HepG2 (cell line): ENCODE results near the gene BLVRB. TPM values are rescaled to one million over a fixed set of nuclear protein-coding genes. Genes with fewer than 3 reads are reported as not detected.
A peak's percentile ranks its signal among the peaks of the same experiment; 100 is the strongest.

ENCODE experiments used
- CAMTA2 ChIP-seq: sonication (generic); formaldehyde crosslinking; IDR thresholded peaks from 2 replicates; pipeline ENCODE4 v1.4.0; 2020; ENCODE audit warnings: mild to moderate bottlenecking, missing genetic modification reagents, borderline replicate concordance
- GABPB1 ChIP-seq: IDR thresholded peaks from 2 replicates; pipeline ENCODE4 v1.6.1; 2016; ENCODE audit warnings: mild to moderate bottlenecking, missing genetic modification reagents, moderate library complexity, missing compliant biosample characterization
- GATAD1 ChIP-seq: IDR thresholded peaks from 2 replicates; pipeline ENCODE4 v1.6.1; 2016; ENCODE audit warnings: missing genetic modification reagents, missing compliant biosample characterization
- GTF3A ChIP-seq: sonication (generic); formaldehyde crosslinking; conservative IDR thresholded peaks from 2 replicates; pipeline ENCODE4 v1.4.0; 2020; ENCODE audit warnings: mild to moderate bottlenecking, missing genetic modification reagents
- MBNL3 ChIP-seq: fragments of 250-450 bp; sonication (Bioruptor Pico); conservative IDR thresholded peaks from 2 replicates; pipeline ENCODE4 v1.8.0; 2022; ENCODE audit warnings: mild to moderate bottlenecking, inconsistent platforms
- MIXL1 ChIP-seq: IDR thresholded peaks from 2 replicates; pipeline ENCODE4 v1.6.1; 2016
- NBN ChIP-seq: fragments of 450-650 bp; conservative IDR thresholded peaks from 2 replicates; pipeline ENCODE4 v1.6.1; 2017
- NFYB ChIP-seq: sonication (generic); formaldehyde crosslinking; IDR thresholded peaks from 2 replicates; pipeline ENCODE4 v1.4.0; 2020; ENCODE audit warnings: missing genetic modification reagents
- SMARCC2 ChIP-seq: fragments of 450-650 bp; IDR thresholded peaks from 2 replicates; pipeline ENCODE4 v1.6.1; 2017; ENCODE audit warnings: antibody characterized with exemption, mild to moderate bottlenecking
- SRSF4 ChIP-seq: fragments of 200-400 bp; formaldehyde crosslinking; IDR thresholded peaks from one replicate; pipeline ENCODE4 v1.6.1; 2018; ENCODE audit warnings: mild to moderate bottlenecking, low read depth, low read length, moderate library complexity; ENCODE audit not compliant: poor library complexity, severe bottlenecking
- ZBTB42 ChIP-seq: sonication (generic); formaldehyde crosslinking; IDR thresholded peaks from 2 replicates; pipeline ENCODE4 v1.5.0; 2020; ENCODE audit warnings: mild to moderate bottlenecking, missing genetic modification reagents
- ZNF263 ChIP-seq: sonication (generic); formaldehyde crosslinking; IDR thresholded peaks from 2 replicates; pipeline ENCODE4 v1.4.0; 2020; ENCODE audit warnings: missing genetic modification reagents
- ZNF737 ChIP-seq: sonication (generic); formaldehyde crosslinking; IDR thresholded peaks from 2 replicates; pipeline ENCODE4 v1.5.0; 2020; ENCODE audit warnings: missing genetic modification reagents, mild to moderate bottlenecking, borderline replicate concordance
- ZNF773 ChIP-seq: sonication (generic); formaldehyde crosslinking; IDR thresholded peaks from 2 replicates; pipeline ENCODE4 v1.4.0; 2020; ENCODE audit warnings: missing genetic modification reagents, borderline replicate concordance
- ZZZ3 ChIP-seq: sonication (generic); formaldehyde crosslinking; IDR thresholded peaks from 2 replicates; pipeline ENCODE4 v1.4.0; 2020; ENCODE audit warnings: missing genetic modification reagents, mild to moderate bottlenecking, borderline replicate concordance
- polyA plus RNA-seq, 8 experiments: library from polyadenylated mRNA; depleted of rRNA in 3 of 8; stranded (reverse) in 7 of 8; unstranded in 1 of 8; fragments of >200 nt; fragmentation: Illumina TruSeq in 4 of 8; extraction: Trizol in 4 of 8; gene quantifications; 2 replicates each; pipeline versions ENCODE4 v1.2.1 to v1.2.3, GENCODE V29; 2011 to 2016; ENCODE audit warnings: low read depth in 4 of 8, missing spikeins in 1 of 8, mixed read lengths in 1 of 8; ENCODE audit not compliant: insufficient read depth in 1 of 8
- total RNA-seq, 5 experiments: library from RNA; depleted of rRNA; stranded (reverse); fragments of >200 nt; fragmentation: Illumina TruSeq; extraction: Trizol; gene quantifications; 2 replicates each; pipeline ENCODE4 v1.2.3, GENCODE V29; 2016; ENCODE audit warnings: low read depth in 1 of 5
- TF ChIP-seq, protein P1 (sequence below), 2 experiments: IDR thresholded peaks; 2 replicates each; pipeline ENCODE4 v1.6.1; 2011 to 2012; ENCODE audit warnings: low read length in 2 of 2, borderline replicate concordance in 1 of 2, low read depth in 1 of 2, mild to moderate bottlenecking in 1 of 2, moderate library complexity in 1 of 2
- TF ChIP-seq, protein P2 (sequence below): sonication (generic); formaldehyde crosslinking; IDR thresholded peaks from 2 replicates; pipeline ENCODE4 v1.4.0; 2020; ENCODE audit warnings: missing genetic modification reagents, mild to moderate bottlenecking, borderline replicate concordance
- TF ChIP-seq, protein P3 (sequence below): sonication (generic); formaldehyde crosslinking; IDR thresholded peaks from 2 replicates; pipeline ENCODE4 v1.5.1; 2020; ENCODE audit warnings: mild to moderate bottlenecking, moderate library complexity, missing genetic modification reagents
- TF ChIP-seq, protein P4 (sequence below): sonication (generic); formaldehyde crosslinking; IDR thresholded peaks from 2 replicates; pipeline ENCODE4 v1.9.0; 2021; ENCODE audit warnings: missing genetic modification reagents, borderline replicate concordance

Gene BLVRB
- total and polyA plus RNA-seq, 2 of the 13 experiments (the other 11 are each of a cell fraction or from before 2014, with no cell fraction given): 25.9 to 51.4 TPM

DNA sequence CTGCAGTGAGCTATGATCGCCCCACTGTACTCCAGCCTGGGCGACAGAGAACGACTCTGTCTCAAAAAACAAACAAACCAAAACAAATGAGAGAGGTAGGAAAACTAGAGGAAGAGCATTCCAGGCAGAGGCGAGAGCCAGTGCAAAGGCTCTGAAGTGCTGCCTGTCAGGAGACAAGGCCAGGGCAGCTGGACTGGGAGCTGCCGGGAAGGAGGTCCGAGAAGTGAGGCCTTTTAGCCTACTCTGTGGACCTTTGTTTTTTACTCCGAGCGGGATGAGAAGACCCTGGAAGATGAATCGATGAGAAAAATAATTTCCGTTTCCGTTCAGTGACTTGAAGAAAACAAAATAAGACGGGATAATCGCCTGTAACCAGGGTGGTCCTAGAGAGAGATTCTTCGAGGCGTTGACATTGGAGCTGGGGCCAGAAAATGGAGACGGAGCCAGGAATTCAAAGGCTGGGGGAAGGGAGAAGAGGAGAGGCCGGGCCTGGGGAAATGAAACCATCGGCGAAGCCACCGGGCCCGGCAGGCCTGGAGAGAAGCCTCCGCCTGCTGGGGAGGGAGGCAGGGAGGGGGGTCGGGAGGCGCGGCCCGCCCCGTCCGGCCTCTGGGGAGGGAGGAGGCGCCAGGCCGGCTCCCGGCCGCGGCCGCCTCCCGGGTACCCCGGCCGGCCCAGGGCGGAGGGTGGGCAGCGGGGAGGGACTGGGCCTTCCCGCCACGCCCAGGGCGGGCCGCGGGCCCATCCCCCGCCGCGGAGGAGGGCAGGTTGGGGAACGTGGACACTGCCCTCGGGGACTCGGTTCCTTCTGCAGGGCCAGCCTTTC, 31.9 kb downstream of the BLVRB start (continued):
- TF ChIP-seq ZNF773 (CRISPR knock-in tag): no peak
- peak; percentile 58; the same call in 1 of the 2 replicates for TF ChIP-seq GABPB1 (CRISPR knock-in tag)
- TF ChIP-seq, protein P1, sequence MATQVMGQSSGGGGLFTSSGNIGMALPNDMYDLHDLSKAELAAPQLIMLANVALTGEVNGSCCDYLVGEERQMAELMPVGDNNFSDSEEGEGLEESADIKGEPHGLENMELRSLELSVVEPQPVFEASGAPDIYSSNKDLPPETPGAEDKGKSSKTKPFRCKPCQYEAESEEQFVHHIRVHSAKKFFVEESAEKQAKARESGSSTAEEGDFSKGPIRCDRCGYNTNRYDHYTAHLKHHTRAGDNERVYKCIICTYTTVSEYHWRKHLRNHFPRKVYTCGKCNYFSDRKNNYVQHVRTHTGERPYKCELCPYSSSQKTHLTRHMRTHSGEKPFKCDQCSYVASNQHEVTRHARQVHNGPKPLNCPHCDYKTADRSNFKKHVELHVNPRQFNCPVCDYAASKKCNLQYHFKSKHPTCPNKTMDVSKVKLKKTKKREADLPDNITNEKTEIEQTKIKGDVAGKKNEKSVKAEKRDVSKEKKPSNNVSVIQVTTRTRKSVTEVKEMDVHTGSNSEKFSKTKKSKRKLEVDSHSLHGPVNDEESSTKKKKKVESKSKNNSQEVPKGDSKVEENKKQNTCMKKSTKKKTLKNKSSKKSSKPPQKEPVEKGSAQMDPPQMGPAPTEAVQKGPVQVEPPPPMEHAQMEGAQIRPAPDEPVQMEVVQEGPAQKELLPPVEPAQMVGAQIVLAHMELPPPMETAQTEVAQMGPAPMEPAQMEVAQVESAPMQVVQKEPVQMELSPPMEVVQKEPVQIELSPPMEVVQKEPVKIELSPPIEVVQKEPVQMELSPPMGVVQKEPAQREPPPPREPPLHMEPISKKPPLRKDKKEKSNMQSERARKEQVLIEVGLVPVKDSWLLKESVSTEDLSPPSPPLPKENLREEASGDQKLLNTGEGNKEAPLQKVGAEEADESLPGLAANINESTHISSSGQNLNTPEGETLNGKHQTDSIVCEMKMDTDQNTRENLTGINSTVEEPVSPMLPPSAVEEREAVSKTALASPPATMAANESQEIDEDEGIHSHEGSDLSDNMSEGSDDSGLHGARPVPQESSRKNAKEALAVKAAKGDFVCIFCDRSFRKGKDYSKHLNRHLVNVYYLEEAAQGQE (IDR thresholded peaks at IDR 0.05; ENCODE audit: borderline replicate concordance in 1 of 2, low read depth in 1 of 2, low read length in 2 of 2): no peak
- TF ChIP-seq MBNL3 (CRISPR knock-in tag): no peak
- TF ChIP-seq ZNF263 (CRISPR knock-in tag): no peak
- TF ChIP-seq MIXL1 (CRISPR knock-in tag): 0 out of 2 replicates have a peak, but pooled peaks have one; percentile 20
- no peak for TF ChIP-seq GATAD1 (CRISPR knock-in tag)
- no peak for TF ChIP-seq CAMTA2 (CRISPR knock-in tag)
- TF ChIP-seq, protein P2, sequence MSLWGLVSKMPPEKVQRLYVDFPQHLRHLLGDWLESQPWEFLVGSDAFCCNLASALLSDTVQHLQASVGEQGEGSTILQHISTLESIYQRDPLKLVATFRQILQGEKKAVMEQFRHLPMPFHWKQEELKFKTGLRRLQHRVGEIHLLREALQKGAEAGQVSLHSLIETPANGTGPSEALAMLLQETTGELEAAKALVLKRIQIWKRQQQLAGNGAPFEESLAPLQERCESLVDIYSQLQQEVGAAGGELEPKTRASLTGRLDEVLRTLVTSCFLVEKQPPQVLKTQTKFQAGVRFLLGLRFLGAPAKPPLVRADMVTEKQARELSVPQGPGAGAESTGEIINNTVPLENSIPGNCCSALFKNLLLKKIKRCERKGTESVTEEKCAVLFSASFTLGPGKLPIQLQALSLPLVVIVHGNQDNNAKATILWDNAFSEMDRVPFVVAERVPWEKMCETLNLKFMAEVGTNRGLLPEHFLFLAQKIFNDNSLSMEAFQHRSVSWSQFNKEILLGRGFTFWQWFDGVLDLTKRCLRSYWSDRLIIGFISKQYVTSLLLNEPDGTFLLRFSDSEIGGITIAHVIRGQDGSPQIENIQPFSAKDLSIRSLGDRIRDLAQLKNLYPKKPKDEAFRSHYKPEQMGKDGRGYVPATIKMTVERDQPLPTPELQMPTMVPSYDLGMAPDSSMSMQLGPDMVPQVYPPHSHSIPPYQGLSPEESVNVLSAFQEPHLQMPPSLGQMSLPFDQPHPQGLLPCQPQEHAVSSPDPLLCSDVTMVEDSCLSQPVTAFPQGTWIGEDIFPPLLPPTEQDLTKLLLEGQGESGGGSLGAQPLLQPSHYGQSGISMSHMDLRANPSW (CRISPR knock-in tag): no peak
- no peak for TF ChIP-seq GTF3A (CRISPR knock-in tag)
- TF ChIP-seq NFYB (CRISPR knock-in tag): no peak
- no peak for TF ChIP-seq SRSF4
- no peak for TF ChIP-seq ZBTB42
- TF ChIP-seq, protein P3, sequence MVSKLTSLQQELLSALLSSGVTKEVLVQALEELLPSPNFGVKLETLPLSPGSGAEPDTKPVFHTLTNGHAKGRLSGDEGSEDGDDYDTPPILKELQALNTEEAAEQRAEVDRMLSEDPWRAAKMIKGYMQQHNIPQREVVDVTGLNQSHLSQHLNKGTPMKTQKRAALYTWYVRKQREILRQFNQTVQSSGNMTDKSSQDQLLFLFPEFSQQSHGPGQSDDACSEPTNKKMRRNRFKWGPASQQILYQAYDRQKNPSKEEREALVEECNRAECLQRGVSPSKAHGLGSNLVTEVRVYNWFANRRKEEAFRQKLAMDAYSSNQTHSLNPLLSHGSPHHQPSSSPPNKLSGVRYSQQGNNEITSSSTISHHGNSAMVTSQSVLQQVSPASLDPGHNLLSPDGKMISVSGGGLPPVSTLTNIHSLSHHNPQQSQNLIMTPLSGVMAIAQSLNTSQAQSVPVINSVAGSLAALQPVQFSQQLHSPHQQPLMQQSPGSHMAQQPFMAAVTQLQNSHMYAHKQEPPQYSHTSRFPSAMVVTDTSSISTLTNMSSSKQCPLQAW (CRISPR knock-in tag): no peak
- TF ChIP-seq SMARCC2: no peak
- TF ChIP-seq, protein P4, sequence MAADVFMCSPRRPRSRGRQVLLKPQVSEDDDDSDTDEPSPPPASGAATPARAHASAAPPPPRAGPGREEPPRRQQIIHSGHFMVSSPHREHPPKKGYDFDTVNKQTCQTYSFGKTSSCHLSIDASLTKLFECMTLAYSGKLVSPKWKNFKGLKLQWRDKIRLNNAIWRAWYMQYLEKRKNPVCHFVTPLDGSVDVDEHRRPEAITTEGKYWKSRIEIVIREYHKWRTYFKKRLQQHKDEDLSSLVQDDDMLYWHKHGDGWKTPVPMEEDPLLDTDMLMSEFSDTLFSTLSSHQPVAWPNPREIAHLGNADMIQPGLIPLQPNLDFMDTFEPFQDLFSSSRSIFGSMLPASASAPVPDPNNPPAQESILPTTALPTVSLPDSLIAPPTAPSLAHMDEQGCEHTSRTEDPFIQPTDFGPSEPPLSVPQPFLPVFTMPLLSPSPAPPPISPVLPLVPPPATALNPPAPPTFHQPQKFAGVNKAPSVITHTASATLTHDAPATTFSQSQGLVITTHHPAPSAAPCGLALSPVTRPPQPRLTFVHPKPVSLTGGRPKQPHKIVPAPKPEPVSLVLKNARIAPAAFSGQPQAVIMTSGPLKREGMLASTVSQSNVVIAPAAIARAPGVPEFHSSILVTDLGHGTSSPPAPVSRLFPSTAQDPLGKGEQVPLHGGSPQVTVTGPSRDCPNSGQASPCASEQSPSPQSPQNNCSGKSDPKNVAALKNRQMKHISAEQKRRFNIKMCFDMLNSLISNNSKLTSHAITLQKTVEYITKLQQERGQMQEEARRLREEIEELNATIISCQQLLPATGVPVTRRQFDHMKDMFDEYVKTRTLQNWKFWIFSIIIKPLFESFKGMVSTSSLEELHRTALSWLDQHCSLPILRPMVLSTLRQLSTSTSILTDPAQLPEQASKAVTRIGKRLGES (CRISPR knock-in tag): no peak
- no peak for TF ChIP-seq ZNF737 (CRISPR knock-in tag)
- TF ChIP-seq NBN: no peak
- TF ChIP-seq ZZZ3 (CRISPR knock-in tag): no peak
